GM12872 (cell line): ENCODE results near the gene DUSP22.

Source experiments
- CTCF ChIP-seq: IDR thresholded peaks from 3 replicates; pipeline ENCODE4 v1.5.1; 2011; ENCODE audit warnings: low read depth, mild to moderate bottlenecking, low read length, moderate library complexity; ENCODE audit not compliant: insufficient read depth

Gene DUSP22

GRCh38 chr6:326896-327537, 34.7 kb downstream of the DUSP22 start:
- TF ChIP-seq CTCF, result no peak

- TF ChIP-seq CTCF, result no peak
Measured at GRCh38 chr6:327538-328116, 35.3 kb downstream of the DUSP22 start.

GRCh38 chr6:328136-328670, 35.9 kb downstream of the DUSP22 start:
- no peak for TF ChIP-seq CTCF

GRCh38 chr6:328924-329323, 36.6 kb downstream of the DUSP22 start:
- TF ChIP-seq CTCF, result no peak

GRCh38 chr6:329888-330691, 37.8 kb downstream of the DUSP22 start:
- TF ChIP-seq CTCF, result peak; percentile 39; the same call in 2 of the 3 replicates

- no peak for TF ChIP-seq CTCF
Measured at GRCh38 chr6:330948-331347, 38.7 kb downstream of the DUSP22 start.
